GM12875 (cell line): ENCODE data around the gene CD8B.

Source experiments
- H3K4me3 ChIP-seq: one replicate; pipeline ENCODE4 v1.5.1; 2011; ENCODE audit warnings: low read depth, low read length, control low read depth
- TF ChIP-seq, protein P1 (sequence below): IDR thresholded peaks from 2 replicates; pipeline ENCODE4 v1.5.1; 2011; ENCODE audit warnings: low read depth, mild to moderate bottlenecking, control low read depth, inconsistent platforms, low read length, moderate library complexity, borderline replicate concordance; ENCODE audit not compliant: insufficient read depth

CD8B gene

DNA sequence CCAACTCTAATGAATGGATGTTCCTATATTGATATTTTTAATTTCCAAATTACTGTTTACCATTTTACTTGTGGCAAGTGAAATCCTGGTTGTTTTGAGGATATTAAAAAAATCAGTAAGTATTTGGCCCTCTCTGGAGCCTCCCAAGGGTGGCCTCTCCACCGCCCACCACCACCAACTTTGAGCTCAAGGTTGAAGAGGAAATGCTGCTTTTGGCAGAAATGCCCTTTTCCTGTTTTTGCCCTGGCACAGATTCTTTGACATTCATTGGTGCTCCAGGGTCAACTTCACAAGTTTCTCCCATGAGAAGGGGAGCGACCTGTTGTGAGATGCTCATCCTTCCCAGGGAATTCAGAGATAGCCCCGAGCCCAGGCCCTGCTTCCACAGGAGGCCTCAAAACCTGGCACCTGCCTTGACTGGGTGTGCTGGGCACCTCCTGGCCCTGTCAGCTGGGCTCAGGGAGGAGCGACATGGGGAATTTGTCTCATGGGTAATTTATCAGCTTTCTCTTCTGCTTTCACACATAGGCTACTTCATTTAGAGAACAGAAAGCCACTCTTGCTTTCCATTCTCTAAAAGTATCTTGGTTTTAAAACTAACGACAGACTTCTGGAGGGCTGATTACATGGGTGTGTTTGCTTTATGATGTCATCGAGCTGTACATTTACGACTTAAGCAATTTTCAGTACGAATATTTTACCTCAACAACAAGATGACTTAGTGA is 77.9 kb downstream of the CD8B start:
- H3K4me3 ChIP-seq: no peak overlapping the region
- TF ChIP-seq, protein P1, sequence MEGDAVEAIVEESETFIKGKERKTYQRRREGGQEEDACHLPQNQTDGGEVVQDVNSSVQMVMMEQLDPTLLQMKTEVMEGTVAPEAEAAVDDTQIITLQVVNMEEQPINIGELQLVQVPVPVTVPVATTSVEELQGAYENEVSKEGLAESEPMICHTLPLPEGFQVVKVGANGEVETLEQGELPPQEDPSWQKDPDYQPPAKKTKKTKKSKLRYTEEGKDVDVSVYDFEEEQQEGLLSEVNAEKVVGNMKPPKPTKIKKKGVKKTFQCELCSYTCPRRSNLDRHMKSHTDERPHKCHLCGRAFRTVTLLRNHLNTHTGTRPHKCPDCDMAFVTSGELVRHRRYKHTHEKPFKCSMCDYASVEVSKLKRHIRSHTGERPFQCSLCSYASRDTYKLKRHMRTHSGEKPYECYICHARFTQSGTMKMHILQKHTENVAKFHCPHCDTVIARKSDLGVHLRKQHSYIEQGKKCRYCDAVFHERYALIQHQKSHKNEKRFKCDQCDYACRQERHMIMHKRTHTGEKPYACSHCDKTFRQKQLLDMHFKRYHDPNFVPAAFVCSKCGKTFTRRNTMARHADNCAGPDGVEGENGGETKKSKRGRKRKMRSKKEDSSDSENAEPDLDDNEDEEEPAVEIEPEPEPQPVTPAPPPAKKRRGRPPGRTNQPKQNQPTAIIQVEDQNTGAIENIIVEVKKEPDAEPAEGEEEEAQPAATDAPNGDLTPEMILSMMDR: no peak

DNA sequence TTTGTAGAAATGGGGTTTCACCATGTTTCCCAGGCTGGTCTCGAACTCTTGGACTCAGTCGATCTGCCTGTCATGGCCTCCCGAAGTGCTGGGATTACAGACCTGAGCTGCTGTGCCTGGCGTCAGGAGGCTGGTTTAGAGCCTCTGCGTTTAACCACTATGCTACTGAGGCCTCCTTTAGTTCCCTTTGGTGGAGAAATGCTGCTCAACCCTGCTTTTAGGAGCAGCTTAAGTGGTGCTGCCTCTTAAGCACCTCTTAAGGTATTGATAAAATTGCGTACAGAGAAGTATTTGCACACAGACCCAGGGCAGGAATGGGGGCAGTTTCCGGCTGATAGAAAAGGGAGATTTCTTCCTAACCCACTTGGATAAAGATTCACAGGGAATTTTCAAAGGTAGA is 78.9 kb downstream of the CD8B start:
- TF ChIP-seq, protein P1: no peak
- H3K4me3 ChIP-seq: no peak overlapping the region

DNA sequence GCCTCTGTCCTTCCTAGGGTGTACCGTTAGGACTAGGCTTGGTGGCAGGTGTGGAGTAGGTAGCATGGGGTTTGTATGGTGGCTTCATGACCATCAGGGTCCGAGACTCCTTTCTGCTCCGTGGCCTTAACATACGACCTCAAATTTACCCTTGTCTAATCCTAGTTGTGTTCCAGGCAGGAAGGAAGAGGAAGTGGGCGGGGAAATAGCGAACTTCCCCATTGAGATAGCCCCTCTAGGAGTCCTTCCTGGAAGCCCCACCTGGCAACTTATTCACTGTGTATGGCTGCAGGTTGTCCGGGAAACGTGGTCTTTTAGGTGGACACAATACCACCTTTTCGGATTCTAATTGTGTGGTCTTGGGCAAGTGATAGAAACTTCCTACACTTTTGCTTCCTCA is 80.3 kb downstream of the CD8B start:
- TF ChIP-seq, protein P1: no peak
- no peak overlapping the region for H3K4me3 ChIP-seq

DNA sequence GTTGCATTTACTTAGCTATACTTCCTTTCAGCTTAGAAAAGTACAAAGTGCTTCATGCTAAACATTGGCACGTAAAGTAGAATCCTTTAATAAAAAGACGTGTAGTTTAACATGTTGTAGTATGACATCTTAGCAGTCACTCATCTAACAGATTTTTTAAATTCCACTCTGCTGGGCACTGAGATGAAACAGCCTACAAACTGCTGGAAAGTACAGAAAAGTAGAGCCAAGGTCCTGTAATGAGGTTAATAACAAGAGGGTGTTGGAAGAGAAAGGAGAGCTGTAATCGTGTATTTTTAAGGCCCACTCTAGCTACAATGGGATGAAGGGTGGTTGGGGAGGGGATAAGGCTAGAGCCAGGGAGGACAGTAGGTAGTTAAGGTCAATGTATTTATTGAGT is 81.7 kb downstream of the CD8B start:
- TF ChIP-seq, protein P1: no peak
- H3K4me3 ChIP-seq: no peak overlapping the region

DNA sequence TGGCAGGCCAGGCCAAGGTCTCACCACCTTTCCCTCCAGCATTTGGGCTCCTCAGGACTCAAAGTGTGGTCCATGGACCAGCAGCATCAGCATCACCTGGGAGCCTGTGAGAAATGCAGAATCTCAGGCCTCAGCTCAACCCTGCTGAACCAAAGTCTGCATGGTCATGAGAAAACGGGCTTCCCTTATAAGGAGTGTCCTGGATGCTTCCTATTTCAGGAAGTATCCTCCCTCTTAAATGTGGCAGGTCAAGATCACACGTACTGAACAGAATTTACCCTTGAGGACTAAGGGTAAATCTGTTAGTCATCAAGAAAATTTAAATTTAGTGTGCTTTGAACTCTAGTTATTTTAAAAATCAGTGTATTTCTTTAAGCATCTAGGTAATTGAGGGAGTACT is 82.7 kb downstream of the CD8B start:
- TF ChIP-seq, protein P1: no peak
- no peak overlapping the region for H3K4me3 ChIP-seq

DNA sequence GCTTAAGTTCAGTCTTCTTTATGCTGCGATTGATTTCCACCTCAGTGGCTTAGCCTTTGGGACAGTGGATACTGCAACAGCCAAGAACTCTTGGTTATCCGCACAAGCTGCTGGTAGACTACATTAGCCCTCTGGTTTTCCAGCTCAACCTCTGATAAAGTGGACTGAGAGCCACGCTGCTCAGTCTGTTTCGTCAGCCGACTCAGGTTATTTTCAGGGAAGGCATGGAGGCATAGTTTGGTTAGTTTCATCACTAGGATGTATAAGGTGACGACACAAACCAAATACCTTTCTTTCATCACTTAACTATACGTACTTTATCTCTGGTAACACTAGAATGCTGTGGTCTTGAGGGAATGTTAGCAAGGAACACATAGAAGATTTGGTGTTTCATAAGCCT is 85.2 kb downstream of the CD8B start:
- no peak overlapping the region for H3K4me3 ChIP-seq
- TF ChIP-seq, protein P1: no peak

DNA sequence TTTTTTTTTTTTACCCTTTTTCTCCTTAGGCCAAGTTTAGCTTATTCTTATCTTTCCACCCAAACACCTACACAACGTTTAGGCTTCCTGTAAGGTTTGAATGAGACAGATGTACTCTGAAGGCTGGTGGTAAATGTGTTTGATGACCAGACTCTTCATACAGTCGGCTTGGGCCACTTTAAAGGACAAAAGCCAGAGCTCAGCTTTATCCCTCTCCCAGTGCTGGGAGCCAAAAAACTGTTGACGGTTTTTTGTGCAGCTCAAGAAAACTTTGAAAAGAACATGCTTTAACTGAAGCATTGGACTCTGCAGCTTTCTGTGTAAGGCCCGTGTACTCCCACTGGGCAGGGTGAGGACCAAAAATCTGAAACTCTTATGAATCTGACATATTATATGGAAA is 86.3 kb downstream of the CD8B start:
- TF ChIP-seq, protein P1: no peak
- no peak overlapping the region for H3K4me3 ChIP-seq
